Measurements from ENCODE around the gene DISP1.

DNA sequence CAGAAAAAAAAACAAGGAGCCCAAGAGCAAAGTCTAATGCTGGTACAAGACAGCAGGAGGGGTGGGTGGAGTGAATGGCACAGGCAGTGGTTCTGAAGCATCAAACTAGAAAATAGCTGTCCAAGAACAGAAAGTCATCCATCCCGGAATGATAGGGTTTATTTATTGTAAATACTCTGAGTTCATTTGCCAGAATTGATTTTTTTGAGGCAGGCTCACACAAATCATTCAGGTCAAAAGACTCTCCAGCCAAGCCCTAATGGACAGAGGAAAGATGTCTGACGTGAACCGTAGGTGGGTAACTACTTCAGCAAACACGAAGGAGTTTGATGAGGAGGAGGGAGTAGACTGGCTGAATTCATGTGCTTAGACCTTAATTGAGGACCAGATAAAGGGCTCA is 13.8 kb upstream of the DISP1 start:
- no peak for TF ChIP-seq EZH2phosphoT487 (IDR thresholded peaks at IDR 0.05; ENCODE audit: insufficient read depth, low read depth)
- no peak for TF ChIP-seq EZH2 (IDR thresholded peaks at IDR 0.05; ENCODE audit: insufficient read depth, poor library complexity, severe bottlenecking)

Data from GM23248 (cell line).